ENCODE data around the gene MOV10L1.
"Not testable (repeated sequence)": the region's sequence is repeated elsewhere in the genome, so short reads cannot be mapped to it uniquely, and the experiment has no call there.

MOV10L1 gene

DNA sequence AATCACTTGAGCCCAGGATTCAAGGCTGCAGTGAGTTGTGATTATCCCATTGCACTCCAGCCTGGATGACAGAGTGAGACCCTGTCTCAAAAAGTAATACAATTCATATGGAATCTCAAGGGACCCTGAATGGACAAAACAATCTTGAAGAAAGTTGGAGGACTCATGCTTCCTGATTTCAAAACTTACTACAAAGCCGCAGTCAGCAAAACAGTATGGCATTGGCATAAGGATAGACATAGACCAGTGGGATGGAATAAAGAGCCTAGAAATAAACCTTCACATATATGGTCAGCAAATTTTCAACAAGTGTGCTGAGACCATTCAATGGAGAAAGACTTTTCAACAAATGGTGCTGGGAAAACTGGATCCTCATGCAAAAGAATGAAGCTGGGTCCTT lies 113.5 kb downstream of the MOV10L1 start:
- Histone ChIP-seq H3K14ac (ENCODE audit: low read length) (no peak overlapping the region), H4K91ac (ENCODE audit: low read depth, low read length, poor library complexity) (no peak overlapping the region), H3K4me2 (ENCODE audit: insufficient read depth, low read length, poor library complexity, severe bottlenecking) (no peak overlapping the region), H2BK12ac (ENCODE audit: low read length) (no peak overlapping the region), H3K4ac (ENCODE audit: low read length) (no peak overlapping the region), H3K23ac (ENCODE audit: low read depth, low read length, poor library complexity) (no peak overlapping the region), H3K36me3 (replicated peaks in 1 of 2; ENCODE audit: control insufficient read depth in 2 of 2, insufficient read depth in 2 of 2, low read length in 2 of 2) (peaks cover 19 to 56% of the 10 kb centered on the region in 2 donors), H4K8ac (ENCODE audit: low read depth, low read length) (no peak overlapping the region), H2AK5ac (ENCODE audit: low read depth, low read length) (no peak overlapping the region), H2BK120ac (ENCODE audit: low read depth, low read length) (no peak overlapping the region), H3K18ac (ENCODE audit: low read length) (no peak overlapping the region), H3K79me1 (ENCODE audit: low read depth, low read length) (peaks cover 13% of the 10 kb centered on the region), H2AFZ (ENCODE audit: low read length) (no peak overlapping the region), H2BK15ac (ENCODE audit: low read length) (no peak overlapping the region), H3K27me3 (ENCODE audit: control insufficient read depth in 3 of 3, insufficient read depth in 3 of 3, low read depth in 1 of 3, low read length in 3 of 3) (no peaks in the 10 kb centered on the region), H3K9ac (ENCODE audit: low read depth, low read length, poor library complexity) (no peak overlapping the region), H3K4me3 (ENCODE audit: low read length in 2 of 2) (no peak overlapping the region), H3K27ac (replicated peaks; ENCODE audit: low read length) (no peak overlapping the region), H2BK5ac (ENCODE audit: low read length) (no peak overlapping the region), H3K9me3 (replicated peaks in 1 of 2; ENCODE audit: control insufficient read depth in 2 of 2, insufficient read depth in 1 of 2, low read depth in 1 of 2, low read length in 2 of 2) (peaks cover 0 to 14% of the 10 kb centered on the region in 2 donors), H3K4me1 (ENCODE audit: control insufficient read depth in 2 of 2, insufficient read depth in 1 of 2, low read depth in 1 of 2, low read length in 2 of 2) (peaks cover 10 to 21% of the 10 kb centered on the region in 2 donors)
- no CpG with 5 or more reads among the region's 1 CpG for WGBS, 2 donors (ENCODE audit: extremely low coverage in 2 of 2, insufficient read length in 2 of 2, insufficient replicate concordance in 1 of 2)
- no peak for DNase-seq (ENCODE audit: low spot score)

DNA sequence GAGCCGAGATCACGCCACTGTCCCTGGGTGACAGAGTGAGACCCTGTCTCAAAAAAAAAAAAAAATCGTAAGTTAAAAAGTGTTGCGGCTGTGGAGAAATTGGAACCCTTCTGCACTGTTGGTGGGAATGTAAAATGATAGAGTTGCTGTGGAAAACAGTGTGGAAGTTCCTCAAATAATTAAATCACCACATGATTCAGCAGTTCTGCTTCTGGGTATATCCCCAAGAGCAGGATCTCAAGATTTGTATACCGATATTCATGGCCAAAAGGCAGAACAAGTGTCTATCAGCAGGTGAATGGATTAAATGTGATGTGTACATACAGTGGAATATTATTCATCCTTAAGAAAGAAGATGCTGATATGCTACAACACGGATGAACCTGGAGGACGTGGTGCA lies 114.8 kb downstream of the MOV10L1 start:
- Histone ChIP-seq H3K36me3 (replicated peaks in 1 of 2; ENCODE audit: control insufficient read depth in 2 of 2, insufficient read depth in 2 of 2, low read length in 2 of 2) (peaks cover 15 to 53% of the 10 kb centered on the region in 2 donors), H2BK120ac (ENCODE audit: low read depth, low read length) (no peak overlapping the region)
- no CpG with 5 or more reads among the region's 7 CpGs for WGBS, 2 donors (ENCODE audit: extremely low coverage in 2 of 2, insufficient read length in 2 of 2, insufficient replicate concordance in 1 of 2)

DNA sequence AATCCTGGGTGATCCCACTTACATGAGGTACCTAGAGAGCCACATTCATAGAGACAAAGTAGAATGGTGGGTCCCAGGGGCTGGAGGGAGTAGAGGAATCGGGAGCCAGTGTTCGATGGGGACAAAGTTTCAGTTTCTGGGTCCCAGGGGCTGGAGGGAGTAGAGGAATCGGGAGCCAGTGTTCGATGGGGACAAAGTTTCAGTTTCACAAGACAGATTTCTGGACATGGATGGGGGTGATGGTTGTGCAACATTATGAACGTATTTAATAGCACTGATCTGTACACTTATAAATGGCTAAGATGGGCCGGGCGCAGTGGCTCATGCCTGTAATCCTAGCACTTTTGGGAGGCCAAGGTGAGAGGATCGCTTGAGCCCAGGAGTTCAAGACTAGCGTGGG lies 115.2 kb downstream of the MOV10L1 start:
- no CpG with 5 or more reads among the region's 9 CpGs for WGBS, 2 donors (ENCODE audit: extremely low coverage in 2 of 2, insufficient read length in 2 of 2, insufficient replicate concordance in 1 of 2)
- not testable (repeated sequence) for H3K9ac ChIP-seq (ENCODE audit: low read depth, low read length, poor library complexity); H2AK5ac ChIP-seq (ENCODE audit: low read depth, low read length); H2BK12ac ChIP-seq (ENCODE audit: low read length); H2BK5ac ChIP-seq (ENCODE audit: low read length); H3K27ac ChIP-seq (replicated peaks; ENCODE audit: low read length); H2BK120ac ChIP-seq (ENCODE audit: low read depth, low read length); H3K18ac ChIP-seq (ENCODE audit: low read length); H4K91ac ChIP-seq (ENCODE audit: low read depth, low read length, poor library complexity); H3K27me3 ChIP-seq (ENCODE audit: control insufficient read depth in 3 of 3, insufficient read depth in 3 of 3, low read depth in 1 of 3, low read length in 3 of 3); H3K4ac ChIP-seq (ENCODE audit: low read length); H3K23ac ChIP-seq (ENCODE audit: low read depth, low read length, poor library complexity); H2AFZ ChIP-seq (ENCODE audit: low read length); H3K4me2 ChIP-seq (ENCODE audit: insufficient read depth, low read length, poor library complexity, severe bottlenecking); H3K4me3 ChIP-seq (ENCODE audit: low read length in 2 of 2); DNase-seq (ENCODE audit: low spot score); H4K8ac ChIP-seq (ENCODE audit: low read depth, low read length); H2BK15ac ChIP-seq (ENCODE audit: low read length); H3K14ac ChIP-seq (ENCODE audit: low read length)
- Histone ChIP-seq H3K9me3 (replicated peaks in 1 of 2; ENCODE audit: control insufficient read depth in 2 of 2, insufficient read depth in 1 of 2, low read depth in 1 of 2, low read length in 2 of 2) (peaks cover 0 to 14% of the 10 kb centered on the region in 2 donors), H3K79me1 (ENCODE audit: low read depth, low read length) (peaks cover 14% of the 10 kb centered on the region), H3K36me3 (replicated peaks in 1 of 2; ENCODE audit: control insufficient read depth in 2 of 2, insufficient read depth in 2 of 2, low read length in 2 of 2) (peaks cover 17 to 53% of the 10 kb centered on the region in 2 donors), H3K4me1 (ENCODE audit: control insufficient read depth in 2 of 2, insufficient read depth in 1 of 2, low read depth in 1 of 2, low read length in 2 of 2) (peaks cover 7 to 17% of the 10 kb centered on the region in 2 donors)

More for the DNA sequence above, 114.8 kb downstream of the MOV10L1 start:
- H4K8ac ChIP-seq (ENCODE audit: low read depth, low read length), result no peak overlapping the region
- no peak overlapping the region for H4K91ac ChIP-seq (ENCODE audit: low read depth, low read length, poor library complexity)
- no peak overlapping the region for H2BK12ac ChIP-seq (ENCODE audit: low read length)
- H3K4me2 ChIP-seq (ENCODE audit: insufficient read depth, low read length, poor library complexity, severe bottlenecking), result no peak overlapping the region
- H3K23ac ChIP-seq (ENCODE audit: low read depth, low read length, poor library complexity), result no peak overlapping the region
- DNase-seq (ENCODE audit: low spot score), result no peak
- H3K4ac ChIP-seq (ENCODE audit: low read length), result no peak overlapping the region
- no peak overlapping the region for H3K27ac ChIP-seq (replicated peaks; ENCODE audit: low read length)
- H3K18ac ChIP-seq (ENCODE audit: low read length), result no peak overlapping the region
- H3K9me3 ChIP-seq (replicated peaks in 1 of 2; ENCODE audit: control insufficient read depth in 2 of 2, insufficient read depth in 1 of 2, low read depth in 1 of 2, low read length in 2 of 2), result peaks cover 0 to 14% of the 10 kb centered on the region in 2 donors
- H3K27me3 ChIP-seq (ENCODE audit: control insufficient read depth in 3 of 3, insufficient read depth in 3 of 3, low read depth in 1 of 3, low read length in 3 of 3), result no peaks in the 10 kb centered on the region
- no peak overlapping the region for H2AK5ac ChIP-seq (ENCODE audit: low read depth, low read length)
- no peak overlapping the region for H2BK15ac ChIP-seq (ENCODE audit: low read length)
- H3K14ac ChIP-seq (ENCODE audit: low read length), result no peak overlapping the region
- H2AFZ ChIP-seq (ENCODE audit: low read length), result no peak overlapping the region
- H3K4me3 ChIP-seq (ENCODE audit: low read length in 2 of 2), result no peak overlapping the region
- H2BK5ac ChIP-seq (ENCODE audit: low read length), result no peak overlapping the region
- H3K9ac ChIP-seq (ENCODE audit: low read depth, low read length, poor library complexity), result no peak overlapping the region
- H3K4me1 ChIP-seq (ENCODE audit: control insufficient read depth in 2 of 2, insufficient read depth in 1 of 2, low read depth in 1 of 2, low read length in 2 of 2), result peaks cover 8 to 21% of the 10 kb centered on the region in 2 donors
- peaks cover 14% of the 10 kb centered on the region for H3K79me1 ChIP-seq (ENCODE audit: low read depth, low read length)

DNA sequence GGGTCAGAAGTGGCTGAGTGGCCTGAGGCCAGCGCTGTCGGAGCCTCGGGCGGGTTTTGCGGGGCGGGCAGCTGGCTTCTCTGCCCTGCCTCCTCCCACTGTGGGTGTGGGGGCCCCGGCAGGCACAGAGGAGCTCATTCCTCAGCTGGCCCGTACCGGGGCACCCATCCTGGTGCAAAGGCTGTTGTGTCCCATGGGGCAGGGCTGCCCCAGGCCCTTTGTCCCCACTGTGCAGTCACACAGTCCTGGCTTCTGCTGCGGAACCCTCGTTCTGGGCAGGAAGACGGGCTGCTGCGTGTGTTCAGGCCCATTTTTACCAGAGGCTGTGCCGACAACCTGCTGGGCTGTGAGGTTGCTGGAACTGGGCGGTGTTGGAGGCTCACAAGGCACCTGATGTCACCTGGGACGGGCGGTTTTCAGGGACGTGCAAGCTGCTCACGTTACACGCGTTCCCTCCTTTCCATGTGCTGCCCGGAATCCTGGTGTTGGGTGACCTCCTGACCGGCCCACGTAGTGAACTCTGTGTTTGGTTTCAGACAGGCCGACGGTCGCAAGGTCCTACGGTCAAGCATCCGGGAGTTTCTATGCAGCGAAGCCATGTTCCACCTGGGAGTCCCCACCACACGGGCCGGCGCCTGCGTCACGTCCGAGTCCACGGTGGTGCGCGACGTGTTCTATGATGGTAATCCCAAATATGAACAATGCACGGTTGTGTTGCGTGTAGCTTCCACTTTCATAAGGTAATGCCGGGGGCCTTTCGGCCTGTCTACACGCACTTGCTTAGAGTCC lies 116.2 kb downstream of the MOV10L1 start:
- H2AFZ ChIP-seq (ENCODE audit: low read length), result no peak overlapping the region
- DNase-seq (ENCODE audit: low spot score), result no peak
- H3K4ac ChIP-seq (ENCODE audit: low read length), result peak overlapping the region; percentile 14
- H3K27ac ChIP-seq (replicated peaks; ENCODE audit: low read length), result no peak overlapping the region
- no peaks in the 10 kb centered on the region for H3K27me3 ChIP-seq (ENCODE audit: control insufficient read depth in 3 of 3, insufficient read depth in 3 of 3, low read depth in 1 of 3, low read length in 3 of 3)
- H3K4me1 ChIP-seq (ENCODE audit: control insufficient read depth in 2 of 2, insufficient read depth in 1 of 2, low read depth in 1 of 2, low read length in 2 of 2), result peaks cover 7 to 16% of the 10 kb centered on the region in 2 donors
- no peak overlapping the region for H3K4me2 ChIP-seq (ENCODE audit: insufficient read depth, low read length, poor library complexity, severe bottlenecking)
- H3K4me3 ChIP-seq (ENCODE audit: low read length in 2 of 2), result peak overlapping the region in 1 of 2 donors; percentile 1
- no peak overlapping the region for H2BK15ac ChIP-seq (ENCODE audit: low read length)
- H3K9me3 ChIP-seq (replicated peaks in 1 of 2; ENCODE audit: control insufficient read depth in 2 of 2, insufficient read depth in 1 of 2, low read depth in 1 of 2, low read length in 2 of 2), result peaks cover 0 to 14% of the 10 kb centered on the region in 2 donors
- H3K14ac ChIP-seq (ENCODE audit: low read length), result peak overlapping the region; percentile 90
- no peak overlapping the region for H2BK120ac ChIP-seq (ENCODE audit: low read depth, low read length)
- WGBS, 2 donors (ENCODE audit: extremely low coverage in 2 of 2, insufficient read length in 2 of 2, insufficient replicate concordance in 1 of 2), result no CpG with 5 or more reads among the region's 45 CpGs
- H3K23ac ChIP-seq (ENCODE audit: low read depth, low read length, poor library complexity), result peak overlapping the region; percentile 43
- peaks cover 24 to 63% of the 10 kb centered on the region in 2 donors for H3K36me3 ChIP-seq (replicated peaks in 1 of 2; ENCODE audit: control insufficient read depth in 2 of 2, insufficient read depth in 2 of 2, low read length in 2 of 2)
- no peak overlapping the region for H3K18ac ChIP-seq (ENCODE audit: low read length)
- no peak overlapping the region for H2BK5ac ChIP-seq (ENCODE audit: low read length)
- H2BK12ac ChIP-seq (ENCODE audit: low read length), result peak overlapping the region; percentile 11
- H4K8ac ChIP-seq (ENCODE audit: low read depth, low read length), result no peak overlapping the region
- H3K79me1 ChIP-seq (ENCODE audit: low read depth, low read length), result peaks cover 16% of the 10 kb centered on the region
- H4K91ac ChIP-seq (ENCODE audit: low read depth, low read length, poor library complexity), result no peak overlapping the region
- no peak overlapping the region for H2AK5ac ChIP-seq (ENCODE audit: low read depth, low read length)
- H3K9ac ChIP-seq (ENCODE audit: low read depth, low read length, poor library complexity), result peak overlapping the region; percentile 70
